ENCODE results near the gene SLC1A1.

DNA sequence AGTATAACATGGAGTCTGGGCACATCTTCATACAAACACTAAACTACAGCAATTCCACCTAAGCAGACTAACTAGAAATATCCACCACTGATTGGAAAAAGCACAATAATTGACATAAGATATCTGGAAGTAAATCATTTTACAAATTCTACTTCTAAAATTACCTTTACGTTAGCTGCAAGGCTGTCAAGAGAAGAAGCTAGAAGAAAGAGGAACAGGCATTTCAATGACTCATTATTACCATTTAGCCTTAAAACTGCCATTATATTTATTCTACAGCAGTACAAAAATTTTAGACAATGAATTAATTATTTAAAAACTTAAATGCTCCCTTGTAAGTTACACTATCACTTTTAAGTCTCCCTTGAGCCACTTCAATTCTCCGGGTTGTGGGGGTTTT is 128.4 kb downstream of the SLC1A1 start:
- TF ChIP-seq EZH2 (IDR thresholded peaks at IDR 0.05; ENCODE audit: insufficient read depth, poor library complexity, severe bottlenecking), result no peak
- no peak for TF ChIP-seq EZH2phosphoT487 (IDR thresholded peaks at IDR 0.05; ENCODE audit: insufficient read depth, low read depth)

All from GM23248 (cell line).